Endothelial cell (in vitro differentiated cells): ENCODE measurements around the gene USP31. TPM values are rescaled to one million over a fixed set of nuclear protein-coding genes. Genes with fewer than 3 reads are reported as not detected.
A peak's percentile ranks its signal among the peaks of the same experiment; 100 is the strongest.

Experiments
- DNase-seq: peaks from one replicate; pipeline ENCODE4 v3.0.0; 2021; ENCODE audit warnings: low spot score
- H3K27ac Mint-ChIP-seq: one replicate; pipeline ENCODE4 v1.8.0; 2021; ENCODE audit warnings: mixed read lengths, inconsistent platforms; ENCODE audit not compliant: unreplicated experiment
- H3K27me3 Mint-ChIP-seq: one replicate; pipeline ENCODE4 v1.8.0; 2021; ENCODE audit warnings: mild to moderate bottlenecking, moderate library complexity, mixed read lengths, inconsistent platforms; ENCODE audit not compliant: unreplicated experiment
- H3K36me3 Mint-ChIP-seq: one replicate; pipeline ENCODE4 v1.8.0; 2021; ENCODE audit warnings: mild to moderate bottlenecking, low read depth, mixed read lengths, inconsistent platforms; ENCODE audit not compliant: unreplicated experiment
- H3K4me1 Mint-ChIP-seq: one replicate; pipeline ENCODE4 v1.8.0; 2021; ENCODE audit warnings: mild to moderate bottlenecking, mixed read lengths, inconsistent platforms; ENCODE audit not compliant: unreplicated experiment
- H3K4me3 Mint-ChIP-seq: one replicate; pipeline ENCODE4 v1.8.0; 2021; ENCODE audit warnings: mild to moderate bottlenecking, mixed read lengths, inconsistent platforms; ENCODE audit not compliant: unreplicated experiment
- H3K9me3 Mint-ChIP-seq: one replicate; pipeline ENCODE4 v1.8.0; 2021; ENCODE audit warnings: mixed read lengths, inconsistent platforms; ENCODE audit not compliant: unreplicated experiment
- CTCF ChIP-seq: fragments of 200-600 bp; sonication (generic); IDR thresholded peaks from one replicate; pipeline ENCODE4 v1.5.0; 2021; ENCODE audit warnings: antibody characterized with exemption; ENCODE audit not compliant: unreplicated experiment
- total RNA-seq: library from RNA; stranded (reverse); fragmentation: NEBNext Ultra II Directional; extraction: Animal tissue kit (Norgen Biotek cat#: 25700); gene quantifications from one replicate; pipeline ENCODE4 v1.2.1, GENCODE V29; 2021; ENCODE audit not compliant: unreplicated experiment

The USP31 gene
- total RNA-seq, 1 donor from 2014 or later, result 32.0 TPM

GRCh38 chr16:23069844-23070243 is 79.4 kb downstream of the USP31 start:
- no peak overlapping the region for H3K27ac Mint-ChIP-seq
- H3K4me3 Mint-ChIP-seq, result no peak overlapping the region
- H3K36me3 Mint-ChIP-seq, result peaks cover 20% of the 10 kb centered on the region
- H3K27me3 Mint-ChIP-seq, result no peaks in the 10 kb centered on the region
- no peak for DNase-seq
- no peaks in the 10 kb centered on the region for H3K4me1 Mint-ChIP-seq
- no peaks in the 10 kb centered on the region for H3K9me3 Mint-ChIP-seq
- TF ChIP-seq CTCF, result no peak

- Mint-ChIP-seq H3K4me1 (no peaks in the 10 kb centered on the region), H3K4me3 (peak overlapping the region; percentile 78), H3K36me3 (peaks cover 17% of the 10 kb centered on the region), H3K27me3 (no peaks in the 10 kb centered on the region), H3K27ac (no peak overlapping the region), H3K9me3 (no peaks in the 10 kb centered on the region)
- DNase-seq, result no peak
- no peak for TF ChIP-seq CTCF
Observed at GRCh38 chr16:23068079-23068736, 81.0 kb downstream of the USP31 start.

GRCh38 chr16:23066676-23067075 is 82.6 kb downstream of the USP31 start:
- no peaks in the 10 kb centered on the region for H3K4me1 Mint-ChIP-seq
- DNase-seq, result no peak
- H3K4me3 Mint-ChIP-seq, result no peak overlapping the region
- H3K36me3 Mint-ChIP-seq, result peaks cover 17% of the 10 kb centered on the region
- no peak overlapping the region for H3K27ac Mint-ChIP-seq
- H3K27me3 Mint-ChIP-seq, result no peaks in the 10 kb centered on the region
- H3K9me3 Mint-ChIP-seq, result no peaks in the 10 kb centered on the region
- no peak for TF ChIP-seq CTCF

- H3K27ac Mint-ChIP-seq, result no peak overlapping the region
- TF ChIP-seq CTCF, result no peak
- H3K36me3 Mint-ChIP-seq, result peaks cover 12% of the 10 kb centered on the region
- no peaks in the 10 kb centered on the region for H3K27me3 Mint-ChIP-seq
- no peak for DNase-seq
- H3K4me3 Mint-ChIP-seq, result no peak overlapping the region
- no peaks in the 10 kb centered on the region for H3K9me3 Mint-ChIP-seq
- no peaks in the 10 kb centered on the region for H3K4me1 Mint-ChIP-seq
Observed at GRCh38 chr16:23064639-23065038, 84.6 kb downstream of the USP31 start.

- no peak overlapping the region for H3K4me3 Mint-ChIP-seq
- H3K36me3 Mint-ChIP-seq, result peaks cover 6% of the 10 kb centered on the region
- H3K9me3 Mint-ChIP-seq, result no peaks in the 10 kb centered on the region
- TF ChIP-seq CTCF, result no peak
- no peak for DNase-seq
- no peaks in the 10 kb centered on the region for H3K27me3 Mint-ChIP-seq
- H3K4me1 Mint-ChIP-seq, result no peaks in the 10 kb centered on the region
- no peak overlapping the region for H3K27ac Mint-ChIP-seq
Observed at GRCh38 chr16:23062524-23062923, 86.7 kb downstream of the USP31 start.
